NK-92 treated with Interleukin-12 subunit alpha and Interleukin-12 subunit beta, amount 100 ng/mL, for 24 hours (cell line): ENCODE data around the gene SDK1.

Experiments used
- DNase-seq: peaks from one replicate; lab custom pipeline; 2025; lab: John Stamatoyannopoulos, UW

The SDK1 gene

DNA sequence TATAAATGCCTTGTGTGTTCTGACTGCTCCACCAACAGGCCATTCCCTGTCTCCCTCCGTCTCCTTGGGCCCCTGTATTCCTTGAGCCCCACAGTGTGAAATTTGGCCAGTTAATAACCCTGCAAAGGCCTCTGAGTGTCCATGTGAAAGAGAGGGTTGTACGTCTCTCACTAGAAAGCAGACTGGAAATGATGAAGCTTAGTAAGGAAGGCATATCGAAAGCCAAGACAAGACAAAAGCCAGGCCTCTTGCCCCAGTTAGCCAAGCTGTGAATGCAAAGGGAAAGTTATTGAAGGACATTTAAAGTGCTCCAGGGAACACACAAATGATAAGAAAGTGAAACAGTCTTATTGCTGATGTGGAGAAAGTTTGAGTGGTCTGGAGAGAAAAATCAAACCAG, 680.2 kb downstream of the SDK1 start:
- no peak for DNase-seq

DNA sequence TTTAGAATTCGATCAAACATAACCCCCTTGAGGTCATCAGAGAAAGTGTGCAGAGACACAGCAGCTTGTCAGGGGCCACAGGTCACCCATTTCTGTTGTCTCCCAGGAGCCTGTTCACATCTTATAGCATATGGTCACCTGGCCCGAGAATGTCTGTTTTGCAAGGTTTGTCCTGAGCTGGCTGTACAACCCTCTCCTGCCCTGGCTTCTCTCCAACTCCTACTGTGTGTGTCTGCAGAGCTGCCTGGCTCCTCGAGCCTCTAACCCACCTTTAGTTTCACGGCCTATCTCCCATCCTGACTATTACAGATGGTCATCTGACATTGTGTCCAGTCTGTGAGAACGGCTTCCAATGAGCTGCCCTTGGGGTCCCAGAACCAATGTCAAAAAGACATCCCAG, 683.4 kb downstream of the SDK1 start:
- DNase-seq = no peak

DNA sequence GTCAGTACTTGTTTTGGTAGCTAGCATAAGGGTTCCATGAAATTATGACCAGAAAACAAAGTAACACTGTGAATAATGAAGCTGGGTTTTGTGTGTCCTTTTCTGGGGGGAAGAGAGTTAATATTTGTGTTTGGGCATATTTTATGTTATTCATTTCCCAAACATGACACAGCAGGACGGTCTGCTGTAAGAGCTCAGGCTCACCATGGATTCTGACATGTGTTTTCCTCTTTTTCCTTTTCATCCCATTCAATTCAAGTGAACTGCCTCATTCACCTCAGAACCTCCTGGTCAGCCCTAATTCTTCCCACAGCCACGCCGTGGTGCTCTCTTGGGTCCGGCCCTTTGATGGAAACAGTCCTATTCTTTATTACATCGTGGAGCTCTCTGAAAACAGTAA, 685.9 kb downstream of the SDK1 start:
- no peak for DNase-seq

GRCh38 chr7:3987426-3987927, 686.4 kb downstream of the SDK1 start:
- no peak for DNase-seq

DNA sequence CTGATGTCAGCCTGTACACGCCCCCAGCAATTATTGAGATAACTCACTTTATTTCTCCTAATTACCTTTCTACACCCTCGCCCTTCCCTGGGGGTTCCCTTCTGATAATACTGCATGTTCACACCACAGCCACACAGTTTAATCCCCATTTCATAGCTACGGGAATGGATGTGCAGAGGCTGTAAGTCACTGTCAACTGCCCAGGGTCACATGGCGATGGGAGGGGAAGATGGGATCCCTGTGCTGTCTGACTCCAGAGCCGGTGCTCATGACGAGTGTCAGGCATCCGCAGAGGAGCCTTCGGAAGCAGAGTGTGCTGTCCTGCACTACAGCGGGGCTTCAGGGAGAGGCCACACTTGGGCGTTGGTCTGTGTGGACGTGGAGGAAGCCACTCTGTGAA, 688.7 kb downstream of the SDK1 start:
- no peak for DNase-seq

DNA sequence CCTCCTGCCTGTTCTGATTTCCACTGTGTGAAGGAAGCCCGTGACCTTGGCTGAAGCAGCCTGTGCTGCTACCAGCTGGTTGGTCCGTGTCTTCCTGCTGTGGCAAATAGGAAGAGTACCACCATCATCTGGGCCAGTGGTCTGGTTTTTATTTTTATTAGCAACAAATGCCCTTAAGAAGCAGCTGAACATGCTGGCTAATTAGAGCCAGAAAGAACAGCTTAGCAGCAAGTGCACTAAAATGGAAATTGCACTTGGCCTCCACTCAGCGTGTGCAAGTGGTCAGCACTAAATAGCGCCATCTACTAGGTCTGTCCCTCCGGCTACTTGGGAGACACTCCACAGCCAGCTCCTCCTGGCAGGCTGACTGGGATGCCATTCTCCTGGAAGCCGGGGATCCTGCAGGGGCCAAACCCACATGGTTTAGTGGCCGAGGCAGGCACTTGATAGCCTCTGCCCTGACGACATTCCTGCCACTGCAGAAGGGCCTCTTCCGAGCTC, 690.7 kb downstream of the SDK1 start:
- DNase-seq = no peak

GRCh38 chr7:3992841-3993240, 691.8 kb downstream of the SDK1 start:
- DNase-seq = no peak

GRCh38 chr7:3994764-3995163, 693.7 kb downstream of the SDK1 start:
- DNase-seq = no peak

GRCh38 chr7:3995187-3995586, 694.1 kb downstream of the SDK1 start:
- DNase-seq = no peak

DNA sequence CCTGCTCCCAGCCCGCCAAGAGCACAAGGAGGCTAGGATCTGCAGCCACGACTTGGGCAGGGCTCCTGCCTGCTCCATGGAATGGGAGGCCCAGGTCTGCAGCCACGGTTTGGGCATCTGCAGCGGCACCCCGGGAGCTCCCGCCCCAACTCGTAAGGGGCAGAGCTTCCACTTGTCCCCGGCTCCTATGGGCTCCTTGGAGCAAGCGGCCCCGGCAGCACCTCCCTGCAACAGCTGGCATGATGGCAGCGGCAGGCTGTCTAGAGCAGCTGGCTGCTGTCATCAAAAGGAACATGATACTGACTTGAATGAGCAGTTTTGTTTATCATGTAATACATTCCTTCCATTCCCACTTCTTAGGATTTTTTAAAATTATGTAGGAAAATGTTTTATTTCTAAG, 697.0 kb downstream of the SDK1 start:
- no peak for DNase-seq

DNA sequence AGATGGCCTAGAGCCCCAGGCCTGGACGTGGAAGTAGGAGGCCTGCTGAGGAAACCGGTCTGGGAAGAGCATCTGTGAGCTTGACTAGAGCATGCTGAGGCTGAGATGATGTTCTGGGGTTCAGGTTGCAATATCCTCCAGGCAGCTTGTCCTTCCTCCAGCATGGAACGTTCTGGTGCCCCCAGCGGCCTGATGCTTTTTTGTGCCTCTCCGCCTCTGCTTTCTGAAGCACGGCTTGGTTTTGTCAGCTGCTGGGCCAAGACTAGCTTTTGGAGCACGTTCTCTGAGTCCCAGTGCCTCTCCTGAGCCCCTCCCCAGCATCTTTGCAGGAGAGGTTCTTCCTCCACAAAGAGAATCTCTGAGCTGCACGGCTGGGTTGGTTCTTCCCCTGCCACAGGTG, 699.1 kb downstream of the SDK1 start:
- DNase-seq = no peak

DNA sequence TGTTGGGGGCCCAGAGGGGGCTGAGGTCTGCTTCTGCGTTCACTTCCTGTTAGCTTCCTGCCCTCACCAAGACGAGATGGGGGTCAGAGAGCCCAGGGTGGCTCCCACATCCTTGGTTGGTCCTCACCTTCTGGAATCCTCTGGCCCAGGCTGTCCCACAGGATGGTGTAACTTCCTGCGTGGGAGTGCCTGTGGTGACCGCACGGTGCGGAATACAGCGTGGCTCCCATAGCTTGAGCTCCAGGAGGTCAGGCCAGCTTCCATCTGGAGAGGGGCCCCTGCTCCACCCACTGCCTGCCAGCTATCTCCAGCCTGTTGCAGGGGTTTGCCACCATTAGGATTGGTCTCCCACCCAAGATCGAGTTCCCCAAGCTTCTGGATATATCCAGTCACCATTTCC, 699.9 kb downstream of the SDK1 start:
- no peak for DNase-seq

GRCh38 chr7:4001742-4002141, 700.7 kb downstream of the SDK1 start:
- DNase-seq = no peak

- no peak for DNase-seq
Measured at GRCh38 chr7:4003503-4003902, 702.5 kb downstream of the SDK1 start.

DNA sequence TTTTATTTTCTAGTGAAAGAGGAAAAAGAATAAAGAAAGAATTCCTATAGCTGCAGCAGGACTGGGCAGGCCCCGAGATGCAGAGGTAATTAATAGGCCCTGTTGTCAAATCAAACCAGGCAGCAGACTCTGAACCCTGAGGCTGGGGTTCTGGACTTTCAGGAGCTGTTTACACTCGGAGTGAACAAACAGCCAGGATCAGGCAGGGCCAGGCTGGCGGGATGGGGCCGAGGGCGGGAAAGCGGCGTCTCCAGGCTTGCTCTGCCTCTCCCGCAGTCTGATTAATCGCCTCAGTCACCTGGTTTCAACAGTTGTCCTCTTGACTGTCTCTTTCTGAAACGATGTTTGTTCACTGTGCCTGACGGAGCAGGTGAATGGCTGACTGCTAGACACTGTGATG, 705.6 kb downstream of the SDK1 start:
- no peak for DNase-seq

DNA sequence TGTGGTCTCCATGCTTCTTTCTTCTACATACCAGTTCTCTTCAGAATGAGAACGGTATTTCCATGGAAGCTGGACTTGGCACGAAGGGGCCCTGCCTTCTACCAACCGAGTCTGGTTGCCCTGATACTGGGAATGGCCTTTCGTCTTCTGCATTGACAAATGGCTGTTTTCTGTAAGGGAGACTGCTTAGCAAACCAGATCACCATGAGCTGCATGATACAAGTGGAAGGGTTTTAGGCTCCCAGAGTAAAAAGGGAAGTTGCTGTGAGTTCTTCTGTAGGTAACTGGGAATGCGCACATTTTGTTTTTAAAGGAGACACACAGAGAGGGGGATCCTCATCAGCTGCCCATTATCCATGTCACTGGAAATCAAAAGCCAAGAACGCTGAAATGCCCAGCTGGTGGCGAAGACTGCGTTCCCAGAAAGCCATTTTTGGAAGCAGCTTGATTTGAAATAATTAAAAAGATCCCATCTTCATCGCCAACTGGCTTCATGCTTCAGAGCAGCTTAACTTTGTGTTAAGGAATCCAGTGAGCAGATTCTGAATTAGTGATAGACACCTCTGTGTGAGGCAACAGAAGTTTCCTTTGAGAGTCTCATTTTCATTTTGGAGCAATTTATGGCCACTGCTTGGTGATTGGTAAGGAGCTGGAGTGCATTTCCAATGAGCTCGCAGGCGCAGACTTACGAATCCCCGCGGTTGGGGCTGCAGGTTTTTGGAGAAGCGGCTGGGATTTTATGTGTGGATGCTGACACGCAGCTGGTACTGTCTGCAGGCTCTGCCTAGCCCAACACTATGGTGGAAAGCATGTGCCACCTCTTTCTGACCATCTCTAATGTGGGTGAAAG, 708.4 kb downstream of the SDK1 start:
- DNase-seq = no peak

GRCh38 chr7:4010061-4010605, 709.1 kb downstream of the SDK1 start:
- no peak for DNase-seq

DNA sequence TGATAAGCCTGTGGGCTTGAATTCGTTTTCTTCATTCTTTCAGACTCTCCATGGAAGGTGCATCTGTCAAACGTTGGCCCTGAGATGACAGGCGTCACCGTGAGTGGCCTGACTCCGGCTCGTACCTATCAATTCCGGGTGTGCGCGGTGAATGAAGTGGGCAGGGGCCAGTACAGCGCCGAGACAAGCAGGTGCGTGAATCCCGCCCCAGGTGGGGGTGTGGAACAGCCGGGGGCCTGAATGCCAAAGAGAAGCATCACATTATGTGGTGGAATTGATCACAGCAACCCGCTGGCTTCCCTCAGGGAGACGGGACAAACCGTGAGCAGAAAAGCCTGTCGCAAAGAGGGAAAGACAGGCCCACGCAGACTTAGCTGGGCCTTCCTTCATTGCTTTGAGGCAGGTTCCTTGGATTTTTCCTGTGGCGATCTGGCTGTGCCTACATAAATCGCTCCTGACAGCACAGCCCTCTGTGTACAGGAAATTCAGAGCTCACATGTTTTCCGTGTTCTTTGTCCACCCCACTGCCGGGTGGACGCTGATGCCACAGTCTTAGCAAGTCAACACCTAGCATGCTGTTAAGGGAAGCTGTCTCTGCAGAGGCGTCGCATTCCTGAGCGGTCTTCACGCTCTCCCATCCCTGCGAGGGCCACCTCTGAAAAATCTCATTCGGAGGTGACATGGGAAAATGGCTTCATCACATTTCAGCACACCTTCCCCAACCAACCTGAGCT, 710.0 kb downstream of the SDK1 start:
- DNase-seq = no peak

DNA sequence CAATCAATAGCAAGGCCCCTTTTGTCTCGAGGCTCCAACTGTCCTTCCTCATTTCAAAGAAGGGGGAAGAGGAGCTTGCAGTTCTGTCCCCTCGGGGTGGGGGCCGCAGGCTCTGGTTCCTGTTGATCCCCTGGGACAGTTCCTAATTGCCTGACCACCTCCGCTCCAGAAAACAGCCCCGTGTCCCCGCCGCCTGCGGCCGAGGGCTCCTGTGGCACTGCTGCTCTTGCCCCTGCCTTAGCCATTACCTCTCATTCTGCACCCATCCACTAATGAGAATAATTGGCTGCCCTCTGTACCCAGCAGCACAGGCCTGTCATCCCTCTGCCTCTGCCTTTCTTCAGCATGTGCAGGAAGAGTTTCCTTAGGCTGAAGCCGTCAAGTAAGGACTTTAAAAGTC, 712.7 kb downstream of the SDK1 start:
- no peak for DNase-seq

GRCh38 chr7:4014346-4015050, 713.4 kb downstream of the SDK1 start:
- DNase-seq = no peak

- DNase-seq = no peak
Measured at GRCh38 chr7:4015371-4015770, 714.3 kb downstream of the SDK1 start.

DNA sequence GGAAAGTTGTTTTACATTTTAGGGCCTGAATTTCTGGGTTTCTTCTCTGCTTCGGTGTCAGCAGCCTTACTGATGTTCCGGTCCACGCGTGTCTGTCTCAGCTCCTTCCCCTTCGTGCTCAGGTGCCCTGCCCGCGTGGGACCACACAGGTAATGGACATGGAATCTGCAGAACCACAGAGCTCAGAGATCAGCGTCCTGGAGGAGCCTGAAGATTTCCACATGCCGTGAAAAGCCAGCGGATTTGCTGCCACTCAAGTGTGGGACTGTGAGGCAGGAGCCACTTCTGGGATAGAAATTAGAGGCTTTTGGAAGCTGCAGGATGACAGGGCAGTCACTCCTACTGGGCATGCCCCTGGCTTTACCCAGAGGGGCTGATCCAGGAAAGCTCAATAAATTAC, 714.9 kb downstream of the SDK1 start:
- DNase-seq = no peak
